Cortex of kidney (tissue), 1 donor: Measurements from ENCODE around the gene SOD2.
"Not testable (repeated sequence)": the region's sequence is repeated elsewhere in the genome, so short reads cannot be mapped to it uniquely, and the experiment has no call there.

Experiments used
- DNase-seq: peaks from one replicate; lab custom pipeline; 2025; lab: John Stamatoyannopoulos, UW

Gene SOD2

DNA sequence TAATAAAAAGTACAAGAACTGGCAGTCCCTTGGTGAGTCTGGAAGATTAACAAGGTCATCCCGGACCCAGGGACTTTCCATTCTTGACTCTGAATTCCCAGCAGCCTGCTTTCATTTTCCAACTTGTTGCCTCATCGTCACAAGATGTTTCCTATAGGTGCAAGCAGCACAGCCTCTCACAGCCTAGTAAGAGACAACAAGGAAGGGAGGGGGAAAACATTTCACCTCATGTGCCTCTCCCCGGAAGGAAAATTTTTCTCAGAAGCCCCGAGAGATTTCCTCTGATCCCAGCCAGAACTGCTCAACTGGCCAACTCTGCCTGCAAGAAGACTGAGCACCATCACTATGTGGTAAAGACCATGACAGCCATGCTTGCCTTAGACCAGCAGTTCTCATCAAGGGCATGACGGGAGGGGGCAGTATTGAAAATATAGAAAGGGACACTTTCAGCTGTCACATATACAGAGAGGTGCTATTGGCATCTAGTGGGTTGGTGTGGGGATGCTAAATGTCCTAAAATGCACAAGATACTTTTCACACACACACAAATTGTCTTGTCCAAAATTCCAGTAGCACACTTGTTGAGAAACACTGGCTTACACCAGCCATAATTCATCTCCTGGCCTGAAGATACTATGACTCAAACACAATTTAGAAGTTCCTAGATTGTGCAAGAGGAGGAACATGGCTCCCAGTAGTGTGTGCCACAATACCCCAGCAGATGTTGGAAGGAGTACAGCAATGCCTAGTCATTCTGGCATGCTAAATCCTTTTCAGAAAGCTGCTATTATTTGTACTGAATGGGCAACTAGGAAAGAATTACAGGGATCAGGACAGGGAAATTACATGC lies 23.4 kb upstream of the SOD2 start:
- DNase-seq: no peak

DNA sequence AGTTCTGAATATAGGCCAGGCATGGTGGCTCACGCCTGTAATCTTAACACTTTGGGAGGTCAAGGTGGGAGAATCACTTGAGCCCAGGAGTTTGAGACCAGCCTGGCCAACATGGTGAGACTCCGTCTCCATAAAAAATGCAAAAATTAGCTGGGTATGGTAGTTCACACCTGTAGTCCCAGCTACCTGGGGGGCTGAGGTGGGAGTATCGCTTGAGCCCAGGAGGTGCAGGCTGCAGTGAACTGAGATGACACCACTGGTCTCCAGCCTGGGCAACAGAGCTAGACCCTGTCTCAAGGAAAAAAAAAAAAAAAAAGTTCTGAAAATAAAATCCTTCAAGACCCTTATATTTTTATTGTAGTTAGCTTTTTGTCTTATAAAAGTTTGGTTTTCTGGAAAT lies 22.6 kb upstream of the SOD2 start:
- DNase-seq: no peak

DNA sequence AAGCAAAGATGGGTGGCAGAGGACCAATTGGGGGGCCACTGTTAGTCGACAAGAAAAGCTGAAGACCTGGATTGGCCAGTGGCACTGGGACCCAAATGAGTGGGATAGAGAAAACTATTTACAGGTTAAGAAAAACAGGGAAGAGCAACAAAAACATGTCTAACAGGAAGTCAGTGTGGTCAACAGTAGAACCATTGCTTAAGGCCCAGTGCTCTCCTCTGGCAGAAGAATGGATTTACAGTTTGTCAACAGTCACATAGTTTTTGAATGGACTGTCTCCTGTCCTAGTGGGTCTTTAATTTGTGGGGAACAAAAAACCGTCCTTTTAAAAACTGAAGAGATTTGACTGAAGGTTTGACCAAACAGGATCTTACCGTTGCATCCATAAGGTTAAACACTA lies 22.1 kb upstream of the SOD2 start:
- DNase-seq: no peak

DNA sequence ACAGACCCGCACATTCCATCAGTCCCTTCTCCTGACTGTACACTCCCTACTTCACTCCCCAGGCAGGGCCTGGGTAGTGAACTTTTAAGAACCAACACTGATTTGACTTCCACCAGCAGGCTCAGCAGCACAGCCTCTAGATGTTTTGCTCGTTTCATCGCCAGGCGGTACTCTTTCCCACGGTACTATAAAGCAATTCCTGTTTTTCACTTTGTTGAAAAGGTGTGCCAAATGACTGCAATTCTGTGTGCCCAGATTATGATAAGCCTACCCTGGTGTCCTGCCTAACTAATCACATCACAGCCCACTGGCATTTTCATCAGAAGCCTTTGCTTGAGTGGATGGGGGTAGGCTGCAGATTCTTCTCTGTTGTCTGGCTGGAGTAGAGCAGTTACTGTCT lies 21.4 kb upstream of the SOD2 start:
- DNase-seq: no peak

DNA sequence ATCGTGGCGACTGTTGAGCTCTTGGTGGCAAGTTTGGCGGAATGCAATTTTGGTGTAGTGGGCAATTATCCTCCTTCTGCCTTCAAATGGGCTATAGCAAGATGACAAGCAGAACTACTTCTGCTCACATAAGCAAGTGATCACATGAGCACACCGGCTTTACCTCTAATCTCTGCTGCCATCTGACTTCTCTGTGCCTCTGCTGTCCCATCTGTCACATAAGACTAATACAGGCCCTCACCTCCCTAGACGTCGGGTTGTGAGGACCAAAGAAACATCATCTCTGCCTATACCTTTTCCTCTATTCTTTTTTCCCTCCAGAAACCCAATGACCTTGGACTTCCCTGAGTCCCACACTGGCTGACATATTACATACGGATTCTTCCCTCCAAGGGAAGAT lies 20.9 kb upstream of the SOD2 start:
- no peak for DNase-seq

DNA sequence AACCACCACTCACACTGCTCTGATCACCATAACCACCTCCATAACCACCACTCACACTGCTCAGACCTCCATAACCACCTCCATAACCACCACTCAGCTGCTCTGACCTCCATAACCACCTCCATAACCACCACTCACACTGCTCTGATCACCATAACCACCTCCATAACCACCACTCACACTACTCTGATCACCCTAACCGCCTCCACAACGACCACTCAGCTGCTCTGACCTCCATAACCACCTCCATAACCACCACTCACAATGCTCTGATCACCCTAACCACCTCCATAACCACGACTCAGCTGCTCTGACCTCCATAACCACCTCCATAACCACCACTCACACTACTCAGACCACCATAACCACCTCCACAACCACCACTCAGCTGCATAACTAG lies 19.3 kb upstream of the SOD2 start:
- not testable (repeated sequence) for DNase-seq

DNA sequence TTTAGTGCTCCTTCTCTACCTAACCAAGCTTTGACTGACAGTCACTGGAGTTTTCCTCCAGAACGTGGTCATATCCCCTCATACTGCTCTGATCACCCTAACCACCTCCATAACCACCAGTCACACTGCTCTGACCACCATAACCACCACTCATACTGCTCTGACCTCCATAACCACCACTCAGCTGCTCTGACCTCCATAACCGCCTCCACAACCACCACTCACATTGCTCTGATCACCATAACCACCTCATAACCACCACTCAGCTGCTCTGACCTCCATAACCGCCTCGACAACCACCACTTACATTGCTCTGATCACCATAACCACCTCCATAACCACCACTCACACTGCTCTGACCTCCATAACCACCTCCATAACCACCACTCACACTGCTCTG lies 17.6 kb upstream of the SOD2 start:
- not testable (repeated sequence) for DNase-seq

DNA sequence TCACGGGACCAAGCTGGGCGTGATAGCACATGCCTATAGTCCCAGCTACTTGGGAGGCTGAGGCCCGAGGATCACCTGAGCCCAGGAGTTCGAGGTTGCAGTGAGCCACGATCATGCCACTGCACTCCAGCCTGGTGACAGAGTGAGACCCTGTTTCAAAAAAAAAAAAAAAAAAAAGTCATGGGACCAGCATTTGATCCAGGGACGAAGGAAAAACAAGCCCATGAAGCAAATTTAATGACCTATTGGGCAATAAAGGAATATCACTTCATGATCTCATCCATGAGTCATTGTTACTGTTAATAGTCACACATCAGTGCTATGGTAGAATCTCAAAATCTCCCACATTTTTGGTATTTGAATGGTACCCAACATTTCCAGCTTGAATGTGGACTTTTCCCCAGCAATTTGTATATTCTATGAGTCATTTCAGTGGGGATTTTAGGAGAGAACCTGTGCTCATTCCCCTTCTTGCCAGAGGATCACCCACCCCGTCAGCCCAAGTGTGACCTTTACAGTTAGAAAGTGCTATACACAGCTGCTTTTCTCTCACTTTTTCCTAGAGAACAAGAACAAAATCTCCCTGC lies 8.5 kb upstream of the SOD2 start:
- no peak for DNase-seq

DNA sequence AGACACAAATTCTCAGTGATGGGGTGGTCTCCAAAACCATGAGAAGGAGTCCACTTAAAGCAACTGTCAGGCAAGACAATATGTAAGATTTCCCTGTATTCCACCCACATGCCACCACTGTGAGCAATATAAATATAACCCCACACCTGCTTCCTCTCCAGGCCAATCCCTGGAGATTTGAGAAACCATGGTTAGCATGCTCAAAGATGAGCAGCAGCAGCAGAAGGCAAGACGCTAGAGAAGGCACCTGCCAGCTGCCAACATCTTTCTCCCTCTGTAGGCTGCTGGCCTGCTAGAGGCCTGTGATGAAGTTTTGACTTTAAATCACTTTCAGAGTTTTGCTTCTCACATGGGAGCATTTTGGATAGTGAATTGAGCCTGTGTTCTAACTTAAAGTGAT lies 7.9 kb upstream of the SOD2 start:
- DNase-seq: no peak

DNA sequence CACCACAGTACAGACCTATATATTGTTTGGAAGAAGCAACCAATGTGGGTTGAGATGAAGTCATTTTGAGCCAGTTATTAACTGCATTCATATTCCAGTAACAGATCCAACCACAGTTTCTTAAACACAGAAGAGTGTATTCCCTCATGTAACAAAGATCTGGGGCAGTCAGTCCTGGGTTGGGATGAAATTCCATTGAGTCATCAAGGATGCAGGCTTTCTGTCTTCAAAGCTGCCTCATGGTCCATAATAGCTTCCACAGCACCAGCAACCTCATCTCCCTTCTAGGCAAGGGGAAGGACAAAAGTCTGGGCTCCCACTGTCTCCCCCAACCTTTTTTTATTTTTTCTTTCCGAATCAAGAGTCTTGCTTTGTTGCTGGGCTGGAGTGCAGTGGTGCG lies 2.9 kb upstream of the SOD2 start:
- DNase-seq: no peak

DNA sequence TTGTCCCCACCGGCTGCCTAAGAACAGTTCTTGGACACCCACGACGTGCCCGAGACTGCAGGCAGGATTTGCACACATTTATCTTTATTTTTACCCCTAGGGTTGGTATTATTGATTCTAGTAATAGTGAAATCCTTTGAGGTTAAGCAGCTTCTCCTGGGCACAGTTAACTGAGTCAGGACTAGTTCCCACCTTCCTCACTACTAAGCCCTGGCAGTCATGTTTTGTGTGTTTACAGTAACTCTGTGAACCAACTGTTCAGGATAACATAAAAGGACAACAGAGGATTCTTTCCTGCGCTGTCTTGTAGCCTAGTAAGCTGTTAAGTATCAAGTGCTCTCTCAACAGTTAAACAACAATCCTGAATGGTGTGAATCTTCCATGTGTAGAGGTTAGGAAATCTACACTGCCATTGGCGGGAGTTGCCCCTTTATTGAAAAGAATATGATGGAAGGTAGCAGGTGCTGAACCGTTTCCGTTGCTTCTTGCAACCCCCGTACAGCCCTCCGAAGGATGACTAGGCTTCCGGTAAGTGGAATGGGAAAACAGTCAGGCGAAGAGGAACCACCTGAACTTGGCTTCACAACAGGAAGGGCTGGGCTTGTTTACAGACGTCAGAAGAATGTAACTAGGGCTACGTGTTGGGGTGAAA lies 979 bp upstream of the SOD2 start:
- no peak for DNase-seq

DNA sequence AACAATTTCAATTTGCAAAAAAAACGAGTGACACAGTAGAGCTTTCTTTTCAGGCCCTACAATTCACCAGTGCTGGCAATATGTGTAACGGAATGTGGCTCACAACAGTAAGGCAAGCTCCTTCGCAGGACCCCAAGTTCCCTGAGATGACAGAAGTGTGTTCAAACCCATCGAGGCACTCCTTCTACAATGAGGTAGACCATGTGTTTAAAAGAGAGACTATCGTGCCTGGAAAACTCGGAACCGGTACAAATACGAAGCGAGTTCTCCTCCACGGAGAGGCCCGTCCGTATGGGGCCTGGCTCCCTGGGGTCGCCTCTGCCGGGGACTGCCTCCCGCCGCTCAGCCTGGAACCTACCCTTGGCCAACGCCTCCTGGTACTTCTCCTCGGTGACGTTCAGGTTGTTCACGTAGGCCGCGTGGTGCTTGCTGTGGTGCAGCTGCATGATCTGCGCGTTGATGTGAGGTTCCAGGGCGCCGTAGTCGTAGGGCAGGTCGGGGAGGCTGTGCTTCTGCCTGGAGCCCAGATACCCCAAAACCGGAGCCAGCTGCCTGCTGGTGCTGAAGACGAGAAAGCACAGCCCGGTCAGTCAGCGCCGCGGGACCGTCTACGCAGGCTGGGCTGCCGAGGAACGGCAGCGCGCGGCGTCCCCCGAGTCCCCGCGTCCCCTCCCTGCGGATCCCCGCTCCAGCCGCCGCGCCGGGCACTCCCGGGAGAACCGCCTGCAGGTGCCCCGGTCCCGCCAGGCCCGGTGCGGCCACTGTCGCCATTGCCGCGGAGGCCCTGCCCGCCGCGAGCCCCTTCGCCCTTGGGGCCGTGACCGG lies 526 bp downstream of the SOD2 start:
- no peak for DNase-seq

DNA sequence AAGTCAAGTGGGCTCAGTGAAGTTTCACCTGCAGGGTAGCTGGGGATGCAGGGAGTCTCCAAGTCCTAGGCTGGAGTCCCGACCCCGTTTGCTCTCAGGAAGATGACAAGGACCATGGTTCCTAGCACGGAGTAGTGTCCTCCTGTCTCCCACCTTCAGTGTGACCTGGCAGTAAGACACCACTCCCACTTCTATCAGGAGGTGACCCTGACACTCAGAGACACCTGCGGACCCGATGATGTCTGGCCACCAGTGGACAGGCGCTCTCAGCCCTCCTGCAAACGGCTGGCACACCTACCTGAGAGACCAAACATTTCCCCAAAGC lies 1.1 kb downstream of the SOD2 start:
- no peak for DNase-seq

DNA sequence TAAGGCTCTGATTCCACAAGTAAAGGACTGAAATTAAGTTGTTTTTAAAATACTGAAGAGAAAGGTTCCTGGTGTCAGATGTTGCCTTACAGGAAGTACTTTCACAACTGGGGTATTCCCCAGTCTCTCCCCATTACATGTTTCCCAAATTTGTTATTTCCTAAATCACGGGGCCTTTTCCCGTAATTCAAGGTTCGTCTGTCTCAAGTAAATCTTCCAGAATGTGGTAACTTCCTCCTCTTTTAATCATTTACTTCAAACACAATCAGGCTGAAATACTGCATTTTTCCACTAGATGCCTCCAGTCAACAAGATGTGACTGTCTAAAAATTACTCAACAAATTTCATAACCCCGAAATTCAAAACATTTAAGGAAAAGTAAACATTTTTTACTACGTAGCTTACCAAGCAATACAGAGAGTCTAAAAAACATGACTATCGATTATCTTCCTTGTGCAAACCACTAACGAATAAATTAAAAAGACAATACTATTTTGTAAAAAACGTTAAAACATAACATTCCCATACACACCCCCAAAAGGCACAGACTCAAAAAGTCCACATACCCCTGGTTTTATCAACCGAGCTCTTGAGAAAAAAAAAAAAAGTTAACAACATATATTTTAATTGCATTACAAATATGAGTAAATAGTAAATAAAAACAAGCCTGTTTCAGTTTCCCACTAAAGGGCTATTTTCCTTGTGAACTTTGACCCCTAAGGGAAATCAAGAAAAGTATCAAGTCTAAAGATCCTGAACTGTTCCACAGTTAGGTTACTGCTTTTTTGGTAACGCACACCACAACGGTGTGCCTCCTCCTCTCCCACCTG lies 1.7 kb downstream of the SOD2 start:
- no peak for DNase-seq

DNA sequence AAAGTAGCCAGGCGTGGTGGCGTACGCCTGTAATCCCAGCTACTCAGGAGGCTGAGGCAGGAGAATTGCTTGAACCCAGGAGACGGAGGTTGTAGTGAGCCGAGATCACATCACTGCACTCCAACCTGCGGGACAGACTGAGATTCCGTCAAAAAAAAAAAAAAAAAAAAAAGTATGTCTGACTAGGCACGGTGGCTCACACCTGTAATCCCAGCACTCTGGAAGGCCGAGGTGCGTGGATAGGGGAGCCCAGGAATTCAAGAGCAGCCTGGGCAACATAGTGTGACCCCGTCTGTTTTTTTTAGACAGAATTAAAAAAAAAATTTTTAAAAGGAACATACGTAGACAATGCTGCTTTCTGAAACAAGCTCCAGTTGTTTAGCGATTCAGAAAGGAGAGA lies 2.9 kb downstream of the SOD2 start:
- DNase-seq: not testable (repeated sequence)

DNA sequence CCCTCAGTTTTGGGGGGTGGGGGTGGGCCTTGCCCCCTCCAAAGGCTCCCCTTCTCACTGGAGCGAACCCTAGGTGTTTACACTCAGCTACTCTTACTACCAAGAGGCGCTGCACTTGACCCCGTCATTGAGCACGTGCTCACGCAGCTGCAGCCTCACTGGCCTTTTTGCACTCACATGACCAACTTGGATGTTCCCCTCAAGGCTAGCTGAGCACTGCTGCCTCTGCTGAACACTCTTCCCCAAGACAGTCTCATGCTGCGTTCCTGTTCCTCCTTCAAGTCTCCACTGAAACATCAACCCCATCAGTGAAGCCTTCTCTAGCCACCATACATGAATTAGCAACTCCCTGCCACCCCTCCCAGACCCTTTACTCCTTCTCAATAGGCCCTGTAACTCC lies 4.0 kb downstream of the SOD2 start:
- DNase-seq: no peak

DNA sequence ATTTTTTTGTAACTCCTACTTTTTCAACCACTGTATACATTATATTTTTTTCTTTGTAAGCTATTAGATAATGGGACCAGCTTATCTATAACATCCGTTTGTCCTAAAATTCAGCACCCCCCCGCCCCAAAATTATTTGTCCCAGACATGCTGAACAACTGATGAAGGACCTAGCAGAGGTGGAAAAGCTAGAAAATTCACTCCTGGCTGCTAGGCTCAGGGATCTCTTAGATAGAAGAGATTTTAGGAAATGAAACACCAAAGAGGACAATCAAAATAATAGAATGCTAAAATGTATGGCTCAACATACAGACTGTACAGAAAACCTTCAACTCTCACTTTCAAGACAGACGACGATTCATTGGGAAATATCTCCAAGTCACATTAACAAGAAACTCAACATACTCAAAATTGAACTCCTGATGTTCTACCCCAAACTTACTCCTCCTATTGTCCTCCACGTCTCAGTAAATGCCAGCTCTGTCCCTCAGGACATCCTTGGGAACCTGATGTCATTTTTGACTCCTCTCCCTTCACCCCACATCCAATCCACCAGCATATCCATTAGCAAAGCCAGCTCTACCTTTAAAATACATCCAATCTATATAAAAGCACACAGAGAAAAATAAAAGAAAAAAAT lies 4.7 kb downstream of the SOD2 start:
- no peak for DNase-seq

DNA sequence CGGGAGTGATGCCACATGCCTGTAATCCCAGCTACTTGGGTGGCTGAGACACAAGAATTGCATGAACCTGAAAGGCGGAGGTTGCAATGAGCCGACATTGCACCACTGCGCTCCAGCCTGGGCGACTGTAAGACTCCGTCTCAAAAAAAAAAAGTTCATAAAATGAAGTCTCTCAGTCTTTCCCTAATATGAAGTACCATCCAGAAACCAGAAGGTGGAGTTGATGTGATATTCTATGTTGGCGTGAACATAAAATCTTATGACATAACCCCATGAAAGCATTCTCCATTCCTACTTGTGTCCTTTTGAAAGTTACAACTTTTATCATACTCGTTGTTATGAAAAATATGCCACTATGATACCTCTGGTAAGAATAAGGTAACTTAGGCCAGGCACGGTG lies 5.7 kb downstream of the SOD2 start:
- no peak for DNase-seq

DNA sequence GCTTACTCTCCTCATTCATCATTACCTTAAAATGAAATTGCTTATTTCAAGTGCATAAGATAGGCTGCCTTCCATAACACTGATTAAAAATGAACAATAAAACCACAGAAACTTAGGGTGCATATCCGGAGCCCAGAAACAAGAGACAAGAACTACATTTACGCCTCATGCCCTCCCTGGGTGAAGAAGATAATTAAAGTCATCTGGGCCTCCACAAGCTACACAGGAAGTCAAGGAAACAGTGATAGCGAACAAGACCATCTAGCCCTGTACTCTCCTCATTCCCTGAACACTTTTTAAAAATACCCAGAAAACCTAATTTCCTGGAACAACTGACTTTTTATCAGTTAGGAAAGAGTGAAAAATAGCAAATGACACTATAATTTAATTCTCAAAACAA lies 6.3 kb downstream of the SOD2 start:
- no peak for DNase-seq

DNA sequence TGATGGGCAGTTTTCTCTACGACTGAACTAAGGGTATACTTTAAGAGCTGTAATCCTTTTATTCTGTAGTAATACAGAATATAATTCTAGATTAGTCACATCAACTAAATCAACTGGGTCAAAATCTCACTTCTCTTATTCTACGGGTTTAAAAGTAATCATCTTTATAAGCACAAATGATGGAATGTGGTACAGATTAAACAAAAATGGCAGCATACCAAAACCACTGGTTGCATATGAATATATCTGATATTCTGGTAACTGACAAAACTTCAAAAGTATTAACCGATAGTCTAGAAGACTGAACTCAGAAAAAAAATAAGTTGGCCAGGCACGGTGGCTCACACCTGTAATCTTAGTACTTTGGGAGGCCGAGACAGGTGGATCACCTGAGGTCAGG lies 7.0 kb downstream of the SOD2 start:
- DNase-seq: no peak

DNA sequence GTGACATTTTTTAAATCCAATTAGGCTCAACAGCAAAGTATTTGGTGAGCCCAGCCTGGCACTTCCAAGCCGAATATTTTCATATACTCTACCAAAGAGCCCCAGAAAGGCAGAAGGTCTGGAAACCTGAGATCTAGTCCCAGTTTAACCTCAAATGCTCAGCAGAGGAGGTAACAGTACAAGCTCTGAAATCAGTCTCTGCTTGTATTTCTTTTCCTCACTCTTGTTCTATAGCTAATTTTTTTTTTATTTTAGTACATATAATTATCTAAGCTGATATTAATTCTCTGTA lies 9.1 kb downstream of the SOD2 start:
- no peak for DNase-seq

DNA sequence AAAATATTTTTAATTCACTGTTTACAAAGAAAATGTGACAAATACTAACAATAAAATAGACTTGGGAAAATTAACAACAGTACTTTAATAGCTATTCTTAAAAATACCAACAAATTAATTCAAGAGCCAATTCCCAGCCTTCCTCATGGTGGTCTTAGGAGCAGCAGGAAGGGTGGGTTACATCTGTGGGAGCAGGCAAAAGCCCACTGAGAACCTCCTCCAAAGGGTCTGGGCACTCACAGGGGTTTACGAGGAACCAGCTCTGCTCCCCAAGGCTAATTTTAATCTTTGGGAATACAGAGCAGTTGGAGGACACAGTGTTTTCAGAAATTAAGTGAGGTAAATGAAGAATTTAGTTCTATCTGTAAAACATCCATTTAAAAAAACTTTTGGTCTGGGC lies 10.2 kb downstream of the SOD2 start:
- DNase-seq: no peak
